Measurements from ENCODE around the gene MYBPC1.
"Not testable (repeated sequence)": the region's sequence is repeated elsewhere in the genome, so short reads cannot be mapped to it uniquely, and the experiment has no call there.

MYBPC1 gene

GRCh38 chr12:101650346-101651117, 55.8 kb downstream of the MYBPC1 start:
- DNase-seq (ENCODE audit: low read depth), result no peak
- TF ChIP-seq CTCF (IDR thresholded peaks at IDR 0.05; ENCODE audit: low read depth, low read length), result no peak
- TF ChIP-seq MYC (IDR thresholded peaks at IDR 0.05; ENCODE audit: low read depth, low read length), result no peak
- no peak for TF ChIP-seq MAX (IDR thresholded peaks at IDR 0.05; ENCODE audit: low read depth, low read length)
- TF ChIP-seq POLR2A (IDR thresholded peaks at IDR 0.05; ENCODE audit: extremely low read depth, insufficient read length), result no peak
- H3K4me3 ChIP-seq (ENCODE audit: low read depth, low read length), result no peak overlapping the region

- DNase-seq (ENCODE audit: low read depth), result no peak
Observed at GRCh38 chr12:101653030-101653429, 58.3 kb downstream of the MYBPC1 start.

GRCh38 chr12:101653503-101653902, 58.7 kb downstream of the MYBPC1 start:
- TF ChIP-seq MAX (IDR thresholded peaks at IDR 0.05; ENCODE audit: low read depth, low read length), result no peak
- TF ChIP-seq CTCF (IDR thresholded peaks at IDR 0.05; ENCODE audit: low read depth, low read length), result no peak
- TF ChIP-seq POLR2A (IDR thresholded peaks at IDR 0.05; ENCODE audit: extremely low read depth, insufficient read length), result no peak
- TF ChIP-seq MYC (IDR thresholded peaks at IDR 0.05; ENCODE audit: low read depth, low read length), result no peak
- no peak for DNase-seq (ENCODE audit: low read depth)
- H3K4me3 ChIP-seq (ENCODE audit: low read depth, low read length), result no peak overlapping the region

More at GRCh38 chr12:101653030-101653429, 58.3 kb downstream of the MYBPC1 start:
- H3K4me3 ChIP-seq (ENCODE audit: low read depth, low read length), result no peak overlapping the region
- TF ChIP-seq POLR2A (IDR thresholded peaks at IDR 0.05; ENCODE audit: extremely low read depth, insufficient read length), result no peak
- TF ChIP-seq CTCF (IDR thresholded peaks at IDR 0.05; ENCODE audit: low read depth, low read length), result no peak
- TF ChIP-seq MAX (IDR thresholded peaks at IDR 0.05; ENCODE audit: low read depth, low read length), result no peak
- TF ChIP-seq MYC (IDR thresholded peaks at IDR 0.05; ENCODE audit: low read depth, low read length), result no peak

- no peak overlapping the region for H3K4me3 ChIP-seq (ENCODE audit: low read depth, low read length)
- TF ChIP-seq POLR2A (IDR thresholded peaks at IDR 0.05; ENCODE audit: extremely low read depth, insufficient read length) (no peak), MAX (IDR thresholded peaks at IDR 0.05; ENCODE audit: low read depth, low read length) (no peak), MYC (IDR thresholded peaks at IDR 0.05; ENCODE audit: low read depth, low read length) (no peak), CTCF (IDR thresholded peaks at IDR 0.05; ENCODE audit: low read depth, low read length) (no peak)
- no peak for DNase-seq (ENCODE audit: low read depth)
Observed at GRCh38 chr12:101654442-101654841, 59.7 kb downstream of the MYBPC1 start.

- DNase-seq (ENCODE audit: low read depth), result no peak
- TF ChIP-seq POLR2A (IDR thresholded peaks at IDR 0.05; ENCODE audit: extremely low read depth, insufficient read length) (no peak), MYC (IDR thresholded peaks at IDR 0.05; ENCODE audit: low read depth, low read length) (no peak)
- no peak overlapping the region for H3K4me3 ChIP-seq (ENCODE audit: low read depth, low read length)
Observed at GRCh38 chr12:101655393-101655792, 60.6 kb downstream of the MYBPC1 start.

GRCh38 chr12:101660662-101661061, 65.9 kb downstream of the MYBPC1 start:
- DNase-seq (ENCODE audit: low read depth), result peak; percentile 28

GRCh38 chr12:101663298-101663697, 68.5 kb downstream of the MYBPC1 start:
- TF ChIP-seq MAX (IDR thresholded peaks at IDR 0.05; ENCODE audit: low read depth, low read length), result no peak
- no peak for TF ChIP-seq MYC (IDR thresholded peaks at IDR 0.05; ENCODE audit: low read depth, low read length)
- no peak for TF ChIP-seq CTCF (IDR thresholded peaks at IDR 0.05; ENCODE audit: low read depth, low read length)
- no peak for TF ChIP-seq POLR2A (IDR thresholded peaks at IDR 0.05; ENCODE audit: extremely low read depth, insufficient read length)
- H3K4me3 ChIP-seq (ENCODE audit: low read depth, low read length), result no peak overlapping the region
- DNase-seq (ENCODE audit: low read depth), result no peak

More at GRCh38 chr12:101660662-101661061, 65.9 kb downstream of the MYBPC1 start:
- not testable (repeated sequence) for H3K4me3 ChIP-seq (ENCODE audit: low read depth, low read length)
